ENCODE data around the gene DUS1L. TPM values are rescaled to one million over a fixed set of nuclear protein-coding genes. Genes with fewer than 3 reads are reported as not detected.

The DUS1L gene
- total RNA-seq, 5 donors from 2014 or later (not counting 1 experiment from before 2014, with no cell fraction given): 137 to 186 (median 177) TPM

DNA sequence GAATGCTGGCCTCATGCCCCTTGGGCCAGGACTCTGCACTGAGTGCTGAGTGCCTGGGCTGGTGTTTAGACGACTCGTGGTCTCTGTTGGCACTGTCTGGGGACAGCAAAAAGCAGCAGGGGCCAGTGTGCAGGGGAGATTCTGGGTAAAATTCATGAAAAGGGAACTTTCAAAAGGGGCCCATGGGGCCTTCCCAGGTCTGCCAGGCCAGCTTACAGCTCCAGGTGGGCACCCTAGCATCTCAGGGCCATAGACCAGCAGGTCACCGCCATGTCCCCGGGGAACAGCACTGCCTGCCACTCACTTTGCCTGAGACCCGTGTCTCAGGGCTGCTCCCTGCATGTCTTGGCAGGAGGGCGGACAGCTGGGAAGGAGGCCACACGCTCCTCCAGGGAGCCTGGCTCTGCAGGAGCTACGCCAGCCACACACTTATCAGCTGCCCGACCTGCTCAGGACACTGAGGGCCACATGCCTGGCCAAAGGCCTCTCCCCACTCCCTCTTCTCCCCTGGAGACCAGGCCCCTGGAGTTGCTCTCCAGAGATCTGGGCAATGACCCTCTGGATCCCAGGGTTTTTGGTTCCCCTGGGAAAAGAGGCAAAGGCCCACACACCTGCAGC lies 41.2 kb upstream of the DUS1L start:
- no peaks in the 10 kb centered on the region for H3K9me3 ChIP-seq
- H3K27me3 Mint-ChIP-seq: no peaks in the 10 kb centered on the region
- WGBS (ENCODE audit: insufficient coverage): 53% methylated on average over 9 of the region's 9 CpGs
- H3K36me3 Mint-ChIP-seq: no peaks in the 10 kb centered on the region
- peak overlapping the region; percentile 94 for H3K27ac ChIP-seq (ENCODE audit: low read length)
- peak overlapping the region; percentile 98 for H3K27ac Mint-ChIP-seq
- peak overlapping the region; percentile 82 to 91 (median 84) for H3K4me3 Mint-ChIP-seq
- ChIA-PET POLR2A (interaction anchor here (0.6 to 0.8 kb wide), 2 partner anchors 14 to 55 kb away, joined by 4 read pairs; no protein-coding TSS in a partner anchor), CTCF (interaction anchor here in 1 of 2 donors (1.0 to 1.3 kb wide), 3 partner anchors 20 to 69 kb away, joined by 3 to 7 read pairs (median 3); no protein-coding TSS in a partner anchor)
- peak overlapping the region; percentile 53 to 79 for H3K4me3 ChIP-seq (ENCODE audit: control insufficient read depth in 1 of 2, extremely low read depth in 1 of 2, low read length in 1 of 2)
- peaks cover 16 to 36% of the 10 kb centered on the region in 2 experiments for H3K4me1 ChIP-seq (ENCODE audit: control insufficient read depth in 1 of 2, extremely low read depth in 1 of 2, insufficient read depth in 2 of 2, low read length in 2 of 2)
- H3K36me3 ChIP-seq (ENCODE audit: control insufficient read depth in 2 of 2, extremely low read depth in 1 of 2, insufficient read depth in 1 of 2, low read length in 1 of 2): peaks cover 0 to 4% of the 10 kb centered on the region in 2 donors
- H3K9me3 Mint-ChIP-seq: no peaks in the 10 kb centered on the region
- H3K27me3 ChIP-seq (replicated peaks in 1 of 2; ENCODE audit: control insufficient read depth in 2 of 2, extremely low read depth in 1 of 2, insufficient read depth in 2 of 2, low read length in 1 of 2): no peaks in the 10 kb centered on the region
- ATAC-seq (replicated peaks in 1 of 4) (peak in 1 of 4 experiments; percentile 30), DNase-seq (peak in 1 of 35 experiments; percentile 9)
- H3K4me1 Mint-ChIP-seq: peaks cover 30 to 36% (median 31%) of the 10 kb centered on the region in 3 donors

DNA sequence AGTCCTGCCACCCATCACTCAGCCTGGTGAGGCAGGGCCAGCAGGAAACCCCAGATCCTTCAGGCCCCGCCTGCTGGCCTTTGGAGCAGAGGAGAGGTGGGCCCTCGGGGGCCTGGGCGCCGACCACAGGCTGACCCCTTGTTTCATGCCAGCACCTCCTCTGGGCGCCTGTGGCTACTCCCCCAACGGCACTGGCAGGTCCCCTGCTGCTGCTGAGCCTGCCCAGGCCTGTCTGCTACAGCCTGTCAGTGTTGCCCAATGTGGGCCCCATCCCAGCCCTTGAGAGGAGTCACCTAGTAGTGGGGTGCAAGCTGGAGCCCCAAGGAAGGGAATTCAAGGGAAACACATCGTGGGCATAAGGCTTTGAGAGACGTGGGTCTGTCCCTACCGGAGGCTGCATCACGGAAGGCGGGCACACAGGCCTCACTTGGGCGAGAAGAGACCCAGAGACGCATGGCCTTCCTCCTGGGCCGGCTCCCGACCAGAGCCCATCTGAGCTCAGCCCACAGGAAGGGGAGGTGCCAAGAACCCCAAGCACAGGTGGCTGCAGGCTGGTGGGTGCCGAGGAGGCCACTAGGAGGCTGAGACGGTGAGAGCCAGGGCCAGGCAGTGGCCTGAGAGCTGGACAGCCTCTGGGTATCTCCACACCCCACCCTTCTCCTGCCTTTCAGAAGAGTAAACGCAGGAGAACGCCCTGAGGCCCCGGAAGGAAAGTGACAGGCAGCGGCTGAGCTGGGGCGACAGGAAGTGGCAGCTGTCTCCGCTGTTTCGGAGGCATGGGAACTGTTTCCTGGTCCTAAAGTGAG lies 40.5 kb upstream of the DUS1L start:
- peak in 32 of 35 experiments; percentile 16 to 69 (median 45) for DNase-seq
- peaks cover 30 to 36% (median 31%) of the 10 kb centered on the region in 3 donors for H3K4me1 Mint-ChIP-seq

DNA sequence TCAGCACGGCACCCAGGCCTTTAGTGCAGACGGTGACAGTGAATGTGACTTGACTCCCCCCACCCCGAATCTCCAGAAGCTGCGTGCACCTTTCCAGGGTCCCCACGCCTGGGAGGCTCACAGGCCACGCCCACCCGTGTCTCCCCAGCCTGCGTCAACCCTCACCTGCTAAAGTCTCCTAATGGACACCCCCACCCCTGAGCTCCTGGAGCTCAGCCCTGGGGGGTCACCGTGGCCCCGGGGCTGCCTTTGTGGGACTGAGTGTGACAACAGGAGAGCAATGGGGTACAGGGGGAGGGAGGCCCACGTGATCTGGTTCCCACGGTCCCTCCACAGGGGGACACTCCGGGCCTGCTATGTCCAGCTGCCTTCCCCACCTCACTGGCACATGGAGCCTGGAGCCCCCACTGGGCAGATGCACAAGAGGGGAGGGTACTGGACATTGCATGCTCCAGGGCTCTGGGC lies 39.8 kb upstream of the DUS1L start:
- POLR2A ChIA-PET: interaction anchor here (0.7 to 0.8 kb wide), 2 partner anchors 15 to 19 kb away, joined by 4 to 13 read pairs; no protein-coding TSS in a partner anchor

More for the DNA sequence above, 40.5 kb upstream of the DUS1L start:
- peak overlapping the region; percentile 82 to 91 (median 84) for H3K4me3 Mint-ChIP-seq
- H3K36me3 Mint-ChIP-seq: no peaks in the 10 kb centered on the region
- H3K9me3 Mint-ChIP-seq: no peaks in the 10 kb centered on the region
- peak overlapping the region; percentile 98 for H3K27ac Mint-ChIP-seq
- no peaks in the 10 kb centered on the region for H3K27me3 Mint-ChIP-seq
- Histone ChIP-seq H3K4me3 (ENCODE audit: control insufficient read depth in 1 of 2, extremely low read depth in 1 of 2, low read length in 1 of 2) (peak overlapping the region; percentile 53 to 79), H3K36me3 (ENCODE audit: control insufficient read depth in 2 of 2, extremely low read depth in 1 of 2, insufficient read depth in 1 of 2, low read length in 1 of 2) (peaks cover 0 to 6% of the 10 kb centered on the region in 2 donors), H3K27ac (ENCODE audit: low read length) (peak overlapping the region; percentile 94), H3K27me3 (replicated peaks in 1 of 2; ENCODE audit: control insufficient read depth in 2 of 2, extremely low read depth in 1 of 2, insufficient read depth in 2 of 2, low read length in 1 of 2) (no peaks in the 10 kb centered on the region), H3K9me3 (no peaks in the 10 kb centered on the region), H3K4me1 (ENCODE audit: control insufficient read depth in 1 of 2, extremely low read depth in 1 of 2, insufficient read depth in 2 of 2, low read length in 2 of 2) (peaks cover 16 to 36% of the 10 kb centered on the region in 2 experiments)
- CTCF ChIA-PET: interaction anchor here in 1 of 2 donors (1.0 to 1.3 kb wide), 3 partner anchors 21 to 68 kb away, joined by 3 to 7 read pairs (median 3); no protein-coding TSS in a partner anchor
- peak; percentile 74 to 91 (median 88) for ATAC-seq (replicated peaks in 1 of 4)
- POLR2A ChIA-PET: interaction anchor here (0.7 to 0.8 kb wide), 2 partner anchors 15 to 18 kb away, joined by 4 to 13 read pairs; no protein-coding TSS in a partner anchor
- 13% methylated on average over 21 of the region's 24 CpGs for WGBS (ENCODE audit: insufficient coverage)

GRCh38 chr17:82104797-82105416 lies 39.3 kb upstream of the DUS1L start:
- H3K9me3 Mint-ChIP-seq: no peaks in the 10 kb centered on the region
- H3K27ac Mint-ChIP-seq: peak overlapping the region; percentile 98
- H3K27ac ChIP-seq (ENCODE audit: low read length): peak overlapping the region; percentile 94
- WGBS (ENCODE audit: insufficient coverage): 94% methylated on average over 11 of the region's 11 CpGs
- no peak for DNase-seq
- no peaks in the 10 kb centered on the region for H3K27me3 Mint-ChIP-seq
- ChIA-PET POLR2A (interaction anchor here (0.7 kb wide), 2 partner anchors 19 to 29 kb away, joined by 3 to 13 read pairs; no protein-coding TSS in a partner anchor), CTCF (interaction anchor here in 1 of 2 donors (1.0 kb wide), 1 partner anchor 21 kb away, joined by 4 read pairs; no protein-coding TSS in a partner anchor)
- peak overlapping the region; percentile 17 to 91 (median 34) for H3K4me3 Mint-ChIP-seq
- no peak for ATAC-seq (replicated peaks in 1 of 4)
- H3K36me3 ChIP-seq (ENCODE audit: control insufficient read depth in 2 of 2, extremely low read depth in 1 of 2, insufficient read depth in 1 of 2, low read length in 1 of 2): peaks cover 0 to 11% of the 10 kb centered on the region in 2 donors
- peaks cover 16 to 37% of the 10 kb centered on the region in 2 experiments for H3K4me1 ChIP-seq (ENCODE audit: control insufficient read depth in 1 of 2, extremely low read depth in 1 of 2, insufficient read depth in 2 of 2, low read length in 2 of 2)
- no peaks in the 10 kb centered on the region for H3K27me3 ChIP-seq (replicated peaks in 1 of 2; ENCODE audit: control insufficient read depth in 2 of 2, extremely low read depth in 1 of 2, insufficient read depth in 2 of 2, low read length in 1 of 2)
- no peaks in the 10 kb centered on the region for H3K36me3 Mint-ChIP-seq
- no peaks in the 10 kb centered on the region for H3K9me3 ChIP-seq
- no peak overlapping the region for H3K4me3 ChIP-seq (ENCODE audit: control insufficient read depth in 1 of 2, extremely low read depth in 1 of 2, low read length in 1 of 2)
- H3K4me1 Mint-ChIP-seq: peaks cover 28 to 34% (median 31%) of the 10 kb centered on the region in 3 donors

More for the DNA sequence above, 39.8 kb upstream of the DUS1L start:
- no peaks in the 10 kb centered on the region for H3K9me3 Mint-ChIP-seq
- H3K27ac Mint-ChIP-seq: peak overlapping the region; percentile 98
- Histone ChIP-seq H3K36me3 (ENCODE audit: control insufficient read depth in 2 of 2, extremely low read depth in 1 of 2, insufficient read depth in 1 of 2, low read length in 1 of 2) (peaks cover 0 to 11% of the 10 kb centered on the region in 2 donors), H3K4me3 (ENCODE audit: control insufficient read depth in 1 of 2, extremely low read depth in 1 of 2, low read length in 1 of 2) (peak overlapping the region; percentile 53 to 79), H3K27ac (ENCODE audit: low read length) (peak overlapping the region; percentile 94), H3K9me3 (no peaks in the 10 kb centered on the region), H3K27me3 (replicated peaks in 1 of 2; ENCODE audit: control insufficient read depth in 2 of 2, extremely low read depth in 1 of 2, insufficient read depth in 2 of 2, low read length in 1 of 2) (no peaks in the 10 kb centered on the region), H3K4me1 (ENCODE audit: control insufficient read depth in 1 of 2, extremely low read depth in 1 of 2, insufficient read depth in 2 of 2, low read length in 2 of 2) (peaks cover 16 to 36% of the 10 kb centered on the region in 2 experiments)
- 91% methylated on average over 6 of the region's 13 CpGs for WGBS (ENCODE audit: insufficient coverage)
- peak overlapping the region; percentile 82 to 91 (median 84) for H3K4me3 Mint-ChIP-seq
- DNase-seq (no peak), ATAC-seq (replicated peaks in 1 of 4) (no peak)
- CTCF ChIA-PET: interaction anchor here in 1 of 2 donors (1.0 to 1.3 kb wide), 3 partner anchors 21 to 68 kb away, joined by 3 to 7 read pairs (median 3); no protein-coding TSS in a partner anchor
- no peaks in the 10 kb centered on the region for H3K36me3 Mint-ChIP-seq
- H3K4me1 Mint-ChIP-seq: peaks cover 30 to 36% (median 30%) of the 10 kb centered on the region in 3 donors
- no peaks in the 10 kb centered on the region for H3K27me3 Mint-ChIP-seq

GRCh38 chr17:82103553-82104451 lies 38.2 kb upstream of the DUS1L start:
- H3K9me3 Mint-ChIP-seq: no peaks in the 10 kb centered on the region
- 93% methylated on average over 21 of the region's 24 CpGs for WGBS (ENCODE audit: insufficient coverage)
- ATAC-seq (replicated peaks in 1 of 4): no peak

More at GRCh38 chr17:82103553-82104451, 38.2 kb upstream of the DUS1L start:
- H3K27me3 ChIP-seq (replicated peaks in 1 of 2; ENCODE audit: control insufficient read depth in 2 of 2, extremely low read depth in 1 of 2, insufficient read depth in 2 of 2, low read length in 1 of 2): no peaks in the 10 kb centered on the region
- H3K27ac ChIP-seq (ENCODE audit: low read length): no peak overlapping the region
- CTCF ChIA-PET: interaction anchor here in 1 of 2 donors (1.0 kb wide), 1 partner anchor 23 kb away, joined by 4 read pairs; no protein-coding TSS in a partner anchor
- H3K36me3 ChIP-seq (ENCODE audit: control insufficient read depth in 2 of 2, extremely low read depth in 1 of 2, insufficient read depth in 1 of 2, low read length in 1 of 2): peaks cover 0 to 11% of the 10 kb centered on the region in 2 donors
- H3K36me3 Mint-ChIP-seq: no peaks in the 10 kb centered on the region
- DNase-seq: no peak
- H3K9me3 ChIP-seq: no peaks in the 10 kb centered on the region
- no peaks in the 10 kb centered on the region for H3K27me3 Mint-ChIP-seq
- peaks cover 21 to 47% of the 10 kb centered on the region in 2 experiments for H3K4me1 ChIP-seq (ENCODE audit: control insufficient read depth in 1 of 2, extremely low read depth in 1 of 2, insufficient read depth in 2 of 2, low read length in 2 of 2)
- peak overlapping the region in 1 of 2 donors; percentile 61 for H3K27ac Mint-ChIP-seq
- no peak overlapping the region for H3K4me3 Mint-ChIP-seq
- H3K4me1 Mint-ChIP-seq: peaks cover 34% of the 10 kb centered on the region in 3 donors
- H3K4me3 ChIP-seq (ENCODE audit: control insufficient read depth in 1 of 2, extremely low read depth in 1 of 2, low read length in 1 of 2): no peak overlapping the region
- POLR2A ChIA-PET: interaction anchor here in 1 of 2 donors (0.9 kb wide), 1 partner anchor 29 kb away, joined by 6 read pairs; no protein-coding TSS in a partner anchor
